Medulla oblongata (tissue), 1 donor: ENCODE results near the gene ITCH.
"Not testable (repeated sequence)": the region's sequence is repeated elsewhere in the genome, so short reads cannot be mapped to it uniquely, and the experiment has no call there.

ENCODE experiments used
- DNase-seq: peaks from one replicate; pipeline ENCODE4 v3.0.0-alpha.2; 2015; ENCODE audit errors: extremely low spot score

ITCH gene

GRCh38 chr20:34507702-34508413 is 144.8 kb downstream of the ITCH start:
- DNase-seq: peak; percentile 42

GRCh38 chr20:34510575-34510974 is 147.5 kb downstream of the ITCH start:
- DNase-seq: no peak

GRCh38 chr20:34511891-34512265 is 148.8 kb downstream of the ITCH start:
- no peak for DNase-seq

GRCh38 chr20:34512266-34512954 is 149.3 kb downstream of the ITCH start:
- peak; percentile 74 for DNase-seq

GRCh38 chr20:34512955-34513419 is 149.9 kb downstream of the ITCH start:
- DNase-seq: no peak

GRCh38 chr20:34514034-34514433 is 151.0 kb downstream of the ITCH start:
- DNase-seq: not testable (repeated sequence)

- DNase-seq: no peak
These were observed 151.9 kb downstream of the ITCH start for GRCh38 chr20:34514897-34515483.

- no peak for DNase-seq
These were observed 152.6 kb downstream of the ITCH start for GRCh38 chr20:34515484-34516246.

- peak; percentile 98 for DNase-seq
These were observed 153.4 kb downstream of the ITCH start, which contains the start of gene DYNLRB1 for GRCh38 chr20:34516247-34517113. Gene DYNLRB1 (plus strand): TSS chr20:34516422. CDS start chr20:34516459, 37 bp downstream.

GRCh38 chr20:34517114-34517505 is 154.0 kb downstream of the ITCH start:
- no peak for DNase-seq

- not testable (repeated sequence) for DNase-seq
These were observed 155.8 kb downstream of the ITCH start for GRCh38 chr20:34518863-34519262.

- not testable (repeated sequence) for DNase-seq
These were observed 156.8 kb downstream of the ITCH start for GRCh38 chr20:34519841-34520240.

GRCh38 chr20:34522969-34523871 is 160.1 kb downstream of the ITCH start:
- peak; percentile 67 for DNase-seq

- no peak for DNase-seq
These were observed 161.4 kb downstream of the ITCH start for GRCh38 chr20:34524426-34524825.

GRCh38 chr20:34525342-34525708 is 162.3 kb downstream of the ITCH start:
- DNase-seq: no peak

- DNase-seq: peak; percentile 63
These were observed 162.8 kb downstream of the ITCH start for GRCh38 chr20:34525709-34526416.

GRCh38 chr20:34526466-34526865 is 163.4 kb downstream of the ITCH start:
- DNase-seq: no peak

- no peak for DNase-seq
These were observed 163.9 kb downstream of the ITCH start for GRCh38 chr20:34527016-34527415.

GRCh38 chr20:34528921-34529297 is 165.8 kb downstream of the ITCH start:
- DNase-seq: peak; percentile 68
